GM20000 (cell line): ENCODE measurements around the gene COX7B2.

Source experiments
- DNase-seq: peaks from one replicate; pipeline ENCODE4 v3.0.0; 2012; ENCODE audit warnings: low spot score
- TF ChIP-seq, protein P1 (sequence below): IDR thresholded peaks from 2 replicates; pipeline ENCODE4 v1.5.1; 2012; ENCODE audit warnings: mild to moderate bottlenecking, control low read depth; ENCODE audit errors: extremely low read depth, missing control alignments

Gene COX7B2

GRCh38 chr4:46793036-46793435, 116.0 kb downstream of the COX7B2 start:
- TF ChIP-seq, protein P1, sequence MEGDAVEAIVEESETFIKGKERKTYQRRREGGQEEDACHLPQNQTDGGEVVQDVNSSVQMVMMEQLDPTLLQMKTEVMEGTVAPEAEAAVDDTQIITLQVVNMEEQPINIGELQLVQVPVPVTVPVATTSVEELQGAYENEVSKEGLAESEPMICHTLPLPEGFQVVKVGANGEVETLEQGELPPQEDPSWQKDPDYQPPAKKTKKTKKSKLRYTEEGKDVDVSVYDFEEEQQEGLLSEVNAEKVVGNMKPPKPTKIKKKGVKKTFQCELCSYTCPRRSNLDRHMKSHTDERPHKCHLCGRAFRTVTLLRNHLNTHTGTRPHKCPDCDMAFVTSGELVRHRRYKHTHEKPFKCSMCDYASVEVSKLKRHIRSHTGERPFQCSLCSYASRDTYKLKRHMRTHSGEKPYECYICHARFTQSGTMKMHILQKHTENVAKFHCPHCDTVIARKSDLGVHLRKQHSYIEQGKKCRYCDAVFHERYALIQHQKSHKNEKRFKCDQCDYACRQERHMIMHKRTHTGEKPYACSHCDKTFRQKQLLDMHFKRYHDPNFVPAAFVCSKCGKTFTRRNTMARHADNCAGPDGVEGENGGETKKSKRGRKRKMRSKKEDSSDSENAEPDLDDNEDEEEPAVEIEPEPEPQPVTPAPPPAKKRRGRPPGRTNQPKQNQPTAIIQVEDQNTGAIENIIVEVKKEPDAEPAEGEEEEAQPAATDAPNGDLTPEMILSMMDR, result no peak
- DNase-seq, result no peak

DNA sequence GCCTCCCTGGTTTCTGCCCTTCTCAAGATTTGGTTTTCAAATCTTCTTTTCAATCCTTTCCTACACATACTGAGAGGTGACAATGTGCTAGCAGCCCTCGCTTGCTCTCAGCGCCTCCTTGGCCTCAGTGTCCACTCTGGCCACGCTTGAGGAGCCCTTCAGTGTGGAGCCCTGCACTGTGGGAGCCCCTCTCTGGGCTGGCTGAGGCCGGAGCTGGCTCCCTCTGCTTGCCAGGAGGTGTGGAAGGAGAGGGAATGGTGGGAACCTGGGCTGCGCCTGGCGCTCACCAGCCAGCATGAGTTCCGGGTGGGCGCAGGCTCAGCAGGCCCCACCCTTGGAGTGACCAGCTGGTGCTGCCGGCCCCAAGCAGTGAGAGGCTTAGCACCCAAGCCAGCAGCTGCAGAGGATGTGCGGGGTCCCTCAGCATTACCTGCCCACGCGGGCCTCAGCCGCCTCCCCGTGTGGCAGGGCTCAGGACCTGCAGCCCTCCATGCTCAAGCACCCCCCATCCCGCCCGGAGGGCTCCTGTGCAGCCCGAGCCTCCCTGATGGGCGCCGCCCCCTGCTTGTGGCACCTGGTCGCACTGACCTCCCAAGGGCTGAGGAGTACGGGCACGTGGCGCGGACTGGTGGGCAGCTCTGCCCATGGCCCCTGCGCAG, 127.5 kb downstream of the COX7B2 start:
- TF ChIP-seq, protein P1, result no peak
- DNase-seq, result no peak

- DNase-seq, result no peak
- TF ChIP-seq, protein P1, result no peak
These were observed 143.6 kb downstream of the COX7B2 start for GRCh38 chr4:46765465-46765864.

DNA sequence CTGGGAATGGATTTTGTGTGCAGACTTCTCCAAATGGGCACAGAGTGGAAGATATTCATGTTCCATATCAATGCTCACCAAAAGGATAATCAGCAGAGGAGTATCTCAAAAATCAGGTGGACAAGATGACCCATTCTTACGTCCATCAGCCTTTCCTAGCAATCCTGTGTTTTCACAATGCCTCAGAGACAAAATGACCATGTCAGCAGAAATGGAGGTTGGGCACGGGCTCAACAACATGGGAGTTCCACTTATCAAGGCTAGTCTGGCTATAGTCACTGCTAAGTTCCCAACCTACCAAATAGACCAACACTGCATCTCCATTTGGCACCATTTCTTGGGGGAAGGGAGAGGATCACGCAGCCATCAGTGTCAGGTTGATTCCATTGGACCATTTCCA, 179.0 kb downstream of the COX7B2 start:
- TF ChIP-seq, protein P1, result no peak
- DNase-seq, result no peak

GRCh38 chr4:46720055-46720454, 189.0 kb downstream of the COX7B2 start:
- TF ChIP-seq, protein P1, result no peak
- no peak for DNase-seq

DNA sequence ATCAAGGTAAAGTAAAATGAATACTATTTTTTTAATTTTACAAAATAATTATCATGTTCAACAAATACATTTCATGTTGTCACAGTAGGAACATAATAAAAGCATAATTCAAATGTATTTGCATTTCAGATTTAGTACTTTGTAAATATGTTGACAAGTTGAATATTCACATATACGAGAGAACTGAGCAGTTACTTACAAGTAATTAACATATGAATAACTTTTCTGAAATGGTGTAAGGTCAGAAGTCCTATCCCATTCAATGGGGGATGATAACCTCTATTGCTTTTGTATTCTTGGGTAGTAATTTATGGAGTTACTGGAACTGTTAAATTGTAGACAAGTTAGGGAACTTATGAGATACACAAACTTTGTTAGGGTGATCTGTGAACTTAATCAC, 191.1 kb downstream of the COX7B2 start:
- DNase-seq, result no peak
- TF ChIP-seq, protein P1, result no peak

- TF ChIP-seq, protein P1, result no peak
- no peak for DNase-seq
These were observed 193.6 kb downstream of the COX7B2 start for GRCh38 chr4:46715468-46715867.
